ENCODE measurements around the gene GGT6. TPM values are rescaled to one million over a fixed set of nuclear protein-coding genes. Genes with fewer than 3 reads are reported as not detected.
"Not testable (repeated sequence)": the region's sequence is repeated elsewhere in the genome, so short reads cannot be mapped to it uniquely, and the experiment has no call there.

Gene GGT6
- polyA plus RNA-seq, 4 donors = 0.19 to 11.3 (median 7.6) TPM

DNA sequence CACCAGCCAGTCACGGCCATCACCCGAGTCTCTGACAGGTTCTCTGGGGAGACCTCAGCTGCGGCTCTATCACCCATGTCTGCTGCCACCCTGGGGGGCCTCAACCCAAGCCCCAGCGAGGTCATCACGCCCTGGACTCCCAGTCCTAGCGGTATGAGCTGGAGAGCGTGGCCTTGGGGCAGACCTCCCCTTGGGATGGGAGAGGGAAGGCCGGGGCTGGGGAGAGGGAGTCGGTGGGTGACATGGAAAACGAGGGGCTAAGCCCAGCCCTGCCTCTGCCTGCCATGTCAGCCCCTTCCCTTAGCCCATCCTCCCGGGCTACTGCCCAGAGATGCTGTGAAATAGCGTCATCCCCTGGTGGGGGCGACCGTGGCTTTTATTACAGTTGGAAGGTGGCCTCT is 32.6 kb upstream of the GGT6 start:
- DNase-seq (ENCODE audit: low read depth in 4 of 4, low spot score in 3 of 4) = no peak

- DNase-seq (ENCODE audit: low read depth in 4 of 4, low spot score in 3 of 4) = no peak
These were observed 32.0 kb upstream of the GGT6 start for GRCh38 chr17:4592240-4593005.

DNA sequence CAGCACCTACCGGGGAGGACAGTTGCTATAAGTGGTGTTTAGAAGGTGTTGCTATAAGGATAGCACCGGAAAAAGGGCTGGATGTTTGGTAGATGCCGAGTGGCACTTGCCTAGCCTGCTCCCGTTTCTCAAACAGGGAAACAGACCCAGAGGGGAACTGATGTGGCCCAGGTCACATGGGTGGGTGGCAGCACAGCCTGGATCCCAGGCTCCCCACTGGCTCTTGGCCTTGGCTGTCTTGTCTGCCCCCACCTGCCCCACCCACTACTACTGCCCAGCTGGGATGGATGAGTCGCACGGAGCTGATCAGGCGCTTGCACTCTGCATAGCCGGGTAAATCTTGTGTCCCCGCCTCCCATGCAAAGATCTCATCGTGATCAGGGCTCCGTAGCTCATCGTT is 31.2 kb upstream of the GGT6 start:
- no peak for DNase-seq (ENCODE audit: low read depth in 4 of 4, low spot score in 3 of 4)

DNA sequence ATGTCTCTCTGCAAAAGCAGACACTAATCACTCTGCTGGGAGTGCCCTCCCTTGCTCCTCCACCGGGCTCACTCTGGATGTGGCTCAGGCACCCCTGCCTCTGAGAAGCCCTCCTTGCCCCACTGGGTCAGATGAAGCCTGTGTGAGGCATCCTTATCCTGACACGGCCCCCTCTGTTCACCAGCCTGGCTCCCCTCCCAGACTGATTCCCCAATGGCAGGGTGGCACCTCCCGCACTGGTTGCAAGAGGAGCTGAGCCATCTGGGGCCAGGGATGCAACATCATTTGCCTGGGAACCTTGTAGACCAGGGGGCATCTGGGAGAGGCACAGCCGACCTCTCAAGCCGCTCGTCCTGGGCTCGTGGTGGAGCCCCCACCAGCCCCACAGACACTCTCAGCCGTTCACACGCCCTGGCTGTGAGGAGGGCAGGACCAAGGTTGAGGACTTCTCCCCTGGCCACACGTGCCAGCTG is 30.6 kb upstream of the GGT6 start:
- no peak for DNase-seq (ENCODE audit: low read depth in 4 of 4, low spot score in 3 of 4)

GRCh38 chr17:4590042-4590441 is 29.7 kb upstream of the GGT6 start:
- not testable (repeated sequence) for DNase-seq (ENCODE audit: low read depth in 4 of 4, low spot score in 3 of 4)

- DNase-seq (ENCODE audit: low read depth in 4 of 4, low spot score in 3 of 4) = no peak
These were observed 28.7 kb upstream of the GGT6 start for GRCh38 chr17:4588898-4589625.

DNA sequence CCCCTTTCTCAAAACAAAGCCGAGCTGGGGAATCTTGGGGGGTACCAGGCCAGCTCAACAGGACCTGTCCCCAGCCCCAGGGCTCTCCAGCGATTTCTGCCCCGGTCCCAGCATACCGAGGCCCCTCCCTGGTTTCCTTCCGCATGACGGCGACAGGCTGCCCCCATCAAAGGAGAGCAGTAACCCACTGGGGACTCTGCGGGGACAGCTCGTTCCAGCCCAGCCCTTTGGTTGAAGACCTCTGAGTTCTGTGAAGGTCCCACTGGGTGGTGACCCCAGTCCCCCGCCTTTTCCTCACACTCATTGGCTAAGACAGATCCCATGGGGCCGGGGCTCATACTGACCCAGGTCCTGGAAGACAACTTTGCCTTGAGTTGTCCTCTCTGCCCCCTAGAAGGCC is 28.0 kb upstream of the GGT6 start:
- DNase-seq (ENCODE audit: low read depth in 4 of 4, low spot score in 3 of 4) = no peak

- DNase-seq (ENCODE audit: low read depth in 4 of 4, low spot score in 3 of 4) = no peak
These were observed 27.4 kb upstream of the GGT6 start for GRCh38 chr17:4587803-4588202.

GRCh38 chr17:4587195-4587594 is 26.8 kb upstream of the GGT6 start:
- DNase-seq (ENCODE audit: low read depth in 4 of 4, low spot score in 3 of 4) = no peak

DNA sequence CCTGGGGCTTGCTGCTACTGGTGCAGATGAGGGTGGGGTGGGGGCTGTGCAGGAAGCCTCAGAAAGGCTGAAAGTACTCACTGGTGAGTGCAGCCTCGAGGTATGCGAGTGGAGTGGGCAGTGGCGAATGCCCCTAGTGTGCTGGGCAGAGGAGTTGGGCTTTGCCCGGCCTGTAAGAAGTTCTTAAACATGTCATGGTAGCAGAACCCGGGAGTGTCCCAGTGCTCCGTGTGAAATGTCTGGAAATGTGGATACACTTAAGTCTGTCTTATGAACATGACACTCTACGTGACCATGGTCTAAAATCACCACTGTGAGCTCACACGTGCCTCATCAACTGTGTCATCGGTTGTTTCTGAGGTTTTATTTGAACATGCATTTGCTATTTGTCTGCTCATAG is 25.7 kb upstream of the GGT6 start:
- DNase-seq (ENCODE audit: low read depth in 4 of 4, low spot score in 3 of 4) = no peak

DNA sequence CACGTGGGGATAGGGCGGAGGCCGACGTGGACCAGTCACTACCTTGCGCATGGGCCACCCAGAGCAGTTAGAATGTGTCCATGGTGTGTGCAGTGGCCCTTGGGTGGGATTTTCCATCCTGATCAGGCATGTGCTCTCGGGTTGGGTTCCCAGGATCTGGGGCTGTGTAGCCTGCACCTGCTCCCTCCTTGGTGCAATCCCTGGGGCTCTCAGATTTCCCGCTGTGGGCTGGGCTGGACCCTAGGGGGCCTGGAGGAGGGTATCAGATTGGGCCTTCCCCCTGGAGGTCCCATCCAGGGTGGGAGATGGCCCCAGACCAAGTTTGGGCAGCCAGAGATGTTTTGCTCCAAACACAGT is 25.2 kb upstream of the GGT6 start:
- DNase-seq (ENCODE audit: low read depth in 4 of 4, low spot score in 3 of 4) = no peak

- peak in 1 of 4 donors; percentile 68 for DNase-seq (ENCODE audit: low read depth in 4 of 4, low spot score in 3 of 4)
These were observed 24.7 kb upstream of the GGT6 start for GRCh38 chr17:4584917-4585637.

- peak in 1 of 4 donors; percentile 68 for DNase-seq (ENCODE audit: low read depth in 4 of 4, low spot score in 3 of 4)
These were observed 23.9 kb upstream of the GGT6 start, which contains the start of gene SMTNL2 for GRCh38 chr17:4584101-4584916. Gene SMTNL2 (plus strand): TSS chr17:4584529. CDS start chr17:4584606, 77 bp downstream.

DNA sequence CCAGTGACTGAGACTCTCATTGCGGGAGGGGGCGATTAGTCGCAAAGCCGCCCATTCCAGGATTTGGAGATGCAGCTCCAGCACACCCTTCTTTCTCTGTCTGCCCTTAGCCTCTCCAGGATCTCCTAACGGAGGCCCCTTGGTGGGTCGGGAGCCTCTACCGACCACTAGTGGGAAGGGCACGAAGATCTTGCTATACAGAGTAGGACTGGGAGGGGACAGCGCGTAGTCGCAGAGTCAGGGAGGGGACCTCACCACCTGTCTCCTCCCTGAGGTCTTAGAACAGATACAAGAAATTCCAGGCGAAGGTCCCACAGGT is 23.4 kb upstream of the GGT6 start:
- no peak for DNase-seq (ENCODE audit: low read depth in 4 of 4, low spot score in 3 of 4)

- DNase-seq (ENCODE audit: low read depth in 4 of 4, low spot score in 3 of 4) = no peak
These were observed 22.8 kb upstream of the GGT6 start for GRCh38 chr17:4583206-4583605.

GRCh38 chr17:4582691-4583090 is 22.3 kb upstream of the GGT6 start:
- no peak for DNase-seq (ENCODE audit: low read depth in 4 of 4, low spot score in 3 of 4)

- no peak for DNase-seq (ENCODE audit: low read depth in 4 of 4, low spot score in 3 of 4)
These were observed 21.7 kb upstream of the GGT6 start for GRCh38 chr17:4582101-4582501.

GRCh38 chr17:4580291-4580690 is 19.9 kb upstream of the GGT6 start:
- DNase-seq (ENCODE audit: low read depth in 4 of 4, low spot score in 3 of 4) = no peak

DNA sequence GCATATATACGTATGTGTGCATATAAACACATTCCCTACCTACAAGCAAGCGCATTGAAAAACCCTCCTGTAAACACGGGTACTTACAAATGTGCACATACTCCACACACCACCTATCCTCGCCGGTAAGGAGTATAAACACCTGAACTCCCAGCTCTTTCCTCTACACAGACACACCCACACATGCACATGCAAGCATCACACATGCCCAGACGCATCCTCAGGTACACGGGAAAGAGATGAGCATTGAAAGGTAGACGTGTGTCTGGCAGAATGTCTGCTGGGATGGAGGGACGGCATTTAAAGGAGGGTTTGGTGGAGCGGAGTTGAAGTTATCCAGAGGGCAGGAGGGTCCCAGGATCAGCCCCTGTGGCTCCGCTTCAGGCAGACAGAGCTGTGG is 19.3 kb upstream of the GGT6 start:
- DNase-seq (ENCODE audit: low read depth in 4 of 4, low spot score in 3 of 4) = no peak

DNA sequence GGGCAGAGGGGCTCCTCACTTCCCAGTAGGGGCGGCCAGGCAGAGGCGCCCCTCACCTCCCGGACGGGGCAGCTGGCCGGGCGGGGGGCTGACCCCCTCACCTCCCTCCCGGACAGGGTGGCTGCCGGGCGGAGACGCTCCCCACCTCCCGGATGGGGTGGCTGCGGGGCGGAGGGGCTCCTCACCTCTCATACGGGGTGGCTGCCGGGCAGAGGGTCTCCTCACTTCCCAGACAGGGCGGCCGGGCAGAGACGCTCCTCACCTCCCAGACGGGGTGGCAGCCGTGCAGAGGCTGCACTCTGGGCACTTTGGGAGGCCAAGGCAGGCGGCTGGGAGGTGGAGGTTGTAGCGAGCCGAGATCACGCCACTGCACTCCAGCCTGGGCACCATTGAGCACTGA is 18.0 kb upstream of the GGT6 start:
- DNase-seq (ENCODE audit: low read depth in 4 of 4, low spot score in 3 of 4) = not testable (repeated sequence)

Measured in left renal pelvis (tissue), 4 donors.